ENCODE data around the gene ADORA1.
A peak's percentile ranks its signal among the peaks of the same experiment; 100 is the strongest.

ADORA1 gene

DNA sequence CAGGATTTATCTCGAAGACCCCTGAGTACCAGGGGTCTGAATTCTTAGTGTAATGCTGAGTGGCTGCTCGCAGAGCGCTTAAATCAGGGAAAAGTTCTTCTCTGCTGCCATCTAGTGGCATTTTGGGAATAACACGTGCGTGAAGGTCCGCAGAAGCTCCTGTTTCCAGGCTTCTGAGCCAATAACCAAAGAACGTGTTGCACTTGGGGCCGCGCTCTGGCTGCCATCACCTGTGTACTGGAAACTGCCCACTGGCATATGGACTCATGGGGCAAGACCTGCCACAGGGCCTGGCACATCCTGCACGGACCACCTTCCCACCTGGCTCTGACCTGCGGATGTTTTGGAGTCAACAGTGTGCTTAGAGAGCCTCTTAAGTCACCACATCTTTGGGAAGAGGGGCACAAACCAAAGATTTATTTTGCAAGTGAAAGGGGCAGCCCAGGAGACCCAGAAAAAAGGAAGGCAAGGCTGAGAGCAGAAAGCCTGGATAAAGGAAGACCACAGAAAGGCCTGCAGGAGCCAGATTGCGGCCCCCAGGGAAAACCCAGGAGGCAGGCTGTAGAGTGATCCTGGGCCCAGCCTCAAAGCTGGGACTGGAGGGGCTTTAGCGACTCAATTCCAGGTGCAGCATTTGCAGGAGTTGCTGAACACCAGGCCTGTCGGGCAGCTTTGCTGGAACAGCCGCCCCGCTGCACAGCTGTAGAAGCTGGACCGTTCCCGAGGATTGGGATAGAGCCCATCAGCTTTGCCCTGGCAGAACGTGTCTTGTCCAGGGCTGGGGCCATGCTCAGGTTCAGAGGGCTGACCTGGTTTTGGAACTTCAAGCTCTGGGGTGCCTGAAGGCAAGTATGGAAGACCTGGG, 89.0 kb downstream of the ADORA1 start:
- DNase-seq (ENCODE audit: low read depth): peak; percentile 36
